Stimulated activated CD8-positive, alpha-beta memory T cell treated with anti-CD3 and anti-CD28 coated beads, Interleukin-2, amount 100 ng/mL, for 1 hour (primary cell): ENCODE data around the gene BHLHA15.

Experiments used
- DNase-seq, 2 donors: peaks; one replicate each; pipeline ENCODE4 v3.0.0-alpha.2; 2020; ENCODE audit warnings: low read depth in 2 of 2

Gene BHLHA15

GRCh38 chr7:98225913-98226614 is 14.8 kb downstream of the BHLHA15 start:
- no peak for DNase-seq

GRCh38 chr7:98227939-98228338 is 16.7 kb downstream of the BHLHA15 start:
- no peak for DNase-seq

GRCh38 chr7:98228801-98229200 is 17.6 kb downstream of the BHLHA15 start:
- DNase-seq: no peak

GRCh38 chr7:98229441-98229840 is 18.2 kb downstream of the BHLHA15 start:
- no peak for DNase-seq

GRCh38 chr7:98229991-98230745 is 18.9 kb downstream of the BHLHA15 start:
- DNase-seq: no peak

GRCh38 chr7:98230746-98231471 is 19.7 kb downstream of the BHLHA15 start:
- DNase-seq: no peak

GRCh38 chr7:98231493-98232262 is 20.4 kb downstream of the BHLHA15 start:
- DNase-seq: no peak

GRCh38 chr7:98232263-98232585 is 21.0 kb downstream of the BHLHA15 start:
- DNase-seq: no peak

GRCh38 chr7:98232799-98233198 is 21.6 kb downstream of the BHLHA15 start:
- no peak for DNase-seq

- no peak for DNase-seq
These were observed 22.2 kb downstream of the BHLHA15 start for GRCh38 chr7:98233219-98234070.

GRCh38 chr7:98234429-98235147 is 23.3 kb downstream of the BHLHA15 start:
- DNase-seq: no peak

- DNase-seq: no peak
These were observed 24.7 kb downstream of the BHLHA15 start for GRCh38 chr7:98235901-98236300.

- DNase-seq: no peak
These were observed 25.3 kb downstream of the BHLHA15 start for GRCh38 chr7:98236355-98237185.

GRCh38 chr7:98238076-98238475 is 26.8 kb downstream of the BHLHA15 start:
- no peak for DNase-seq

GRCh38 chr7:98238976-98239375 is 27.7 kb downstream of the BHLHA15 start:
- no peak for DNase-seq

GRCh38 chr7:98240961-98241673 is 29.9 kb downstream of the BHLHA15 start:
- DNase-seq: no peak

- DNase-seq: no peak
These were observed 30.5 kb downstream of the BHLHA15 start for GRCh38 chr7:98241674-98242241.

GRCh38 chr7:98242342-98242741 is 31.1 kb downstream of the BHLHA15 start:
- DNase-seq: no peak

- DNase-seq: no peak
These were observed 31.7 kb downstream of the BHLHA15 start for GRCh38 chr7:98242934-98243333.
